Measurements from ENCODE around the gene GPS1. TPM values are rescaled to one million over a fixed set of nuclear protein-coding genes. Genes with fewer than 3 reads are reported as not detected.

The GPS1 gene
- total and polyA plus RNA-seq, 2 donors from 2014 or later: 99.3 to 149 TPM

- H3K4me3 ChIP-seq (ENCODE audit: low read length in 3 of 3): peak overlapping the region in 2 of 3 donors; percentile 1 to 46
- H3K27me3 ChIP-seq (ENCODE audit: control insufficient read depth, insufficient read depth, low read length): no peaks in the 10 kb centered on the region
- FAIRE-seq (no peak), DNase-seq (peak in 1 of 5 donors; percentile 82)
- intact Hi-C loops (cut with DNase I): no loop called here
- peaks cover 0 to 28% (median 12%) of the 10 kb centered on the region in 3 donors for H3K4me1 ChIP-seq (ENCODE audit: control insufficient read depth in 2 of 3, insufficient read depth in 2 of 3, low read depth in 1 of 3, low read length in 3 of 3)
- no peak overlapping the region for H3K27ac ChIP-seq (ENCODE audit: low read depth in 2 of 2, low read length in 2 of 2)
- TF ChIP-seq, protein P1, sequence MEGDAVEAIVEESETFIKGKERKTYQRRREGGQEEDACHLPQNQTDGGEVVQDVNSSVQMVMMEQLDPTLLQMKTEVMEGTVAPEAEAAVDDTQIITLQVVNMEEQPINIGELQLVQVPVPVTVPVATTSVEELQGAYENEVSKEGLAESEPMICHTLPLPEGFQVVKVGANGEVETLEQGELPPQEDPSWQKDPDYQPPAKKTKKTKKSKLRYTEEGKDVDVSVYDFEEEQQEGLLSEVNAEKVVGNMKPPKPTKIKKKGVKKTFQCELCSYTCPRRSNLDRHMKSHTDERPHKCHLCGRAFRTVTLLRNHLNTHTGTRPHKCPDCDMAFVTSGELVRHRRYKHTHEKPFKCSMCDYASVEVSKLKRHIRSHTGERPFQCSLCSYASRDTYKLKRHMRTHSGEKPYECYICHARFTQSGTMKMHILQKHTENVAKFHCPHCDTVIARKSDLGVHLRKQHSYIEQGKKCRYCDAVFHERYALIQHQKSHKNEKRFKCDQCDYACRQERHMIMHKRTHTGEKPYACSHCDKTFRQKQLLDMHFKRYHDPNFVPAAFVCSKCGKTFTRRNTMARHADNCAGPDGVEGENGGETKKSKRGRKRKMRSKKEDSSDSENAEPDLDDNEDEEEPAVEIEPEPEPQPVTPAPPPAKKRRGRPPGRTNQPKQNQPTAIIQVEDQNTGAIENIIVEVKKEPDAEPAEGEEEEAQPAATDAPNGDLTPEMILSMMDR (IDR thresholded peaks at IDR 0.05; ENCODE audit: borderline replicate concordance, extremely low read depth, insufficient read depth): no peak
- H3K9ac ChIP-seq (ENCODE audit: low read length in 3 of 3): peak overlapping the region in 1 of 3 donors; percentile 26
- H3K36me3 ChIP-seq (ENCODE audit: control insufficient read depth in 2 of 3, insufficient read depth in 3 of 3, low read length in 3 of 3): peaks cover 0 to 11% (median 2%) of the 10 kb centered on the region in 3 donors
- no peaks in the 10 kb centered on the region for H3K9me3 ChIP-seq (ENCODE audit: control insufficient read depth in 2 of 3, insufficient read depth in 1 of 3, low read length in 3 of 3)
These were observed 45.0 kb downstream of the GPS1 start for GRCh38 chr17:82096709-82097183.

- Histone ChIP-seq H3K9me3 (ENCODE audit: control insufficient read depth in 2 of 3, insufficient read depth in 1 of 3, low read length in 3 of 3) (no peaks in the 10 kb centered on the region), H3K9ac (ENCODE audit: low read length in 3 of 3) (peak overlapping the region in 1 of 3 donors; percentile 26), H3K4me3 (ENCODE audit: low read length in 3 of 3) (peak overlapping the region in 2 of 3 donors; percentile 1 to 46), H3K4me1 (ENCODE audit: control insufficient read depth in 2 of 3, insufficient read depth in 2 of 3, low read depth in 1 of 3, low read length in 3 of 3) (peaks cover 0 to 31% (median 12%) of the 10 kb centered on the region in 3 donors), H3K27me3 (ENCODE audit: control insufficient read depth, insufficient read depth, low read length) (no peaks in the 10 kb centered on the region), H3K36me3 (ENCODE audit: control insufficient read depth in 2 of 3, insufficient read depth in 3 of 3, low read length in 3 of 3) (peaks cover 0 to 11% (median 2%) of the 10 kb centered on the region in 3 donors), H3K27ac (ENCODE audit: low read depth in 2 of 2, low read length in 2 of 2) (peak overlapping the region; percentile 51 to 67)
- intact Hi-C loops (cut with DNase I): no loop called here
- FAIRE-seq (no peak), DNase-seq (peak; percentile 51 to 89 (median 71))
- TF ChIP-seq, protein P1 (IDR thresholded peaks at IDR 0.05; ENCODE audit: borderline replicate concordance, extremely low read depth, insufficient read depth): no peak
These were observed 45.7 kb downstream of the GPS1 start for GRCh38 chr17:82097184-82097918.

- DNase-seq (no peak), FAIRE-seq (no peak)
- H3K36me3 ChIP-seq (ENCODE audit: control insufficient read depth in 2 of 3, insufficient read depth in 3 of 3, low read length in 3 of 3): peaks cover 0 to 11% (median 2%) of the 10 kb centered on the region in 3 donors
- intact Hi-C loops (cut with DNase I): no loop called here
- no peaks in the 10 kb centered on the region for H3K9me3 ChIP-seq (ENCODE audit: control insufficient read depth in 2 of 3, insufficient read depth in 1 of 3, low read length in 3 of 3)
- TF ChIP-seq, protein P1 (IDR thresholded peaks at IDR 0.05; ENCODE audit: borderline replicate concordance, extremely low read depth, insufficient read depth): no peak
- H3K9ac ChIP-seq (ENCODE audit: low read length in 3 of 3): no peak overlapping the region
- peaks cover 0 to 31% (median 13%) of the 10 kb centered on the region in 3 donors for H3K4me1 ChIP-seq (ENCODE audit: control insufficient read depth in 2 of 3, insufficient read depth in 2 of 3, low read depth in 1 of 3, low read length in 3 of 3)
- peak overlapping the region; percentile 51 to 67 for H3K27ac ChIP-seq (ENCODE audit: low read depth in 2 of 2, low read length in 2 of 2)
- H3K27me3 ChIP-seq (ENCODE audit: control insufficient read depth, insufficient read depth, low read length): no peaks in the 10 kb centered on the region
- H3K4me3 ChIP-seq (ENCODE audit: low read length in 3 of 3): peak overlapping the region in 1 of 3 donors; percentile 46
These were observed 46.1 kb downstream of the GPS1 start for GRCh38 chr17:82097919-82098168.

Measured in kidney (tissue), 14 donors.